AG10803 (cell line): ENCODE measurements around the gene ZBTB20.

Experiments
- DNase-seq: peaks from one replicate; pipeline ENCODE4 v3.0.0; 2010; ENCODE audit warnings: low read depth
- H3K4me3 ChIP-seq: 2 replicates; pipeline ENCODE4 v1.5.1; 2011; ENCODE audit warnings: mild to moderate bottlenecking, low read length, control low read depth
- TF ChIP-seq, protein P1 (sequence below): conservative IDR thresholded peaks from 2 replicates; pipeline ENCODE4 v1.5.1; 2011; ENCODE audit warnings: mild to moderate bottlenecking, low read length, control low read depth, inconsistent platforms

The ZBTB20 gene

DNA sequence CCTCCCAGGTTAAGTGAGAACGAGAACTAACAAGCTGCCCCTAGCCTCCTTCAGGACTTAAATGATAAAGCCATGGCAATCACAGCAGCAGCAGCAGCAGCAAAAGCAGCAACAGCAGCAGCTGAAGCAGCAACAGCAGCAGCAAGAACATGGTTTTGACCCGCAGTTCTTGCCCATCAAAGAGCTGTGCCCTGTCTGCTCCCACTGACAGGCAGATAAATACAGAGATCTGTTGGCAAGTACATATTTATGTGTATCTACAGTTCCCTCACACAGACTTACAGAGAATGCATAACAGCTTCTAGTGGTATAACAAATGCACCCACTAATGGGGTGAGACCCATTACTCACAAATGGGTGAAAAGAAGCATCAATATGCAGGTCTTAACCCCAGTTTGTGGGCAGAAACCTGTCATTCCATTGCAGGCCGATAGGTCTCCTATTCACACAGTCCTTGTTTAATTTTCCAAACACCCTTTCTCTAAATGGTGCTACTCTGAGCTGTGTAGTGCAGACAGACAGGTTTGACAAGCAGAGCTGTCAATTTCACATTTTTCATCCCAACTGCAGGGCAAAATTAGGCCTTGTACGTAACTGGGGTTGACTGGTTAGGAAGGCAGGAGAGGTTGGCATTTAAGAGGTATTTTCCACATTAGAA is 537.0 kb downstream of the ZBTB20 start:
- H3K4me3 ChIP-seq, result no peak overlapping the region
- no peak for DNase-seq
- TF ChIP-seq, protein P1, sequence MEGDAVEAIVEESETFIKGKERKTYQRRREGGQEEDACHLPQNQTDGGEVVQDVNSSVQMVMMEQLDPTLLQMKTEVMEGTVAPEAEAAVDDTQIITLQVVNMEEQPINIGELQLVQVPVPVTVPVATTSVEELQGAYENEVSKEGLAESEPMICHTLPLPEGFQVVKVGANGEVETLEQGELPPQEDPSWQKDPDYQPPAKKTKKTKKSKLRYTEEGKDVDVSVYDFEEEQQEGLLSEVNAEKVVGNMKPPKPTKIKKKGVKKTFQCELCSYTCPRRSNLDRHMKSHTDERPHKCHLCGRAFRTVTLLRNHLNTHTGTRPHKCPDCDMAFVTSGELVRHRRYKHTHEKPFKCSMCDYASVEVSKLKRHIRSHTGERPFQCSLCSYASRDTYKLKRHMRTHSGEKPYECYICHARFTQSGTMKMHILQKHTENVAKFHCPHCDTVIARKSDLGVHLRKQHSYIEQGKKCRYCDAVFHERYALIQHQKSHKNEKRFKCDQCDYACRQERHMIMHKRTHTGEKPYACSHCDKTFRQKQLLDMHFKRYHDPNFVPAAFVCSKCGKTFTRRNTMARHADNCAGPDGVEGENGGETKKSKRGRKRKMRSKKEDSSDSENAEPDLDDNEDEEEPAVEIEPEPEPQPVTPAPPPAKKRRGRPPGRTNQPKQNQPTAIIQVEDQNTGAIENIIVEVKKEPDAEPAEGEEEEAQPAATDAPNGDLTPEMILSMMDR, result no peak

DNA sequence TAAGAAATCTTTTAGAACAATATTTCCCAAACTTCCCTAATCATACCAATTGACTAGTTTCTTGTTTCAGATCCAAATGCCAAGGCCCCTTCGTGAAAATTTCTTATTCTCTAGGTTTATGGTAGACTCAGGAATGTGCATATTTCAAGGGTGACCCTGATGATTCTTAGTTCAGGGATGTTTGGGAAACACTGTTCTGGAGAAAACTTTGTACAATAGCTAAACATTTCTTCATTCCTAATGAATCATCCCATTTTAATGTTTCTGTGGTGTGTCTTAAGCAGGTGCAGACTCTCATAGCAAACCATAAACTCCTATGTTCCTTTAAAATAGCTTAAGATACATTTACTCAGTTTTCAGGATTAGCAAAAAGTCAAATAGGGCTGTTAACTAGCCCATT is 538.8 kb downstream of the ZBTB20 start:
- peak; percentile 95 for DNase-seq
- H3K4me3 ChIP-seq, result no peak overlapping the region
- TF ChIP-seq, protein P1, result no peak

DNA sequence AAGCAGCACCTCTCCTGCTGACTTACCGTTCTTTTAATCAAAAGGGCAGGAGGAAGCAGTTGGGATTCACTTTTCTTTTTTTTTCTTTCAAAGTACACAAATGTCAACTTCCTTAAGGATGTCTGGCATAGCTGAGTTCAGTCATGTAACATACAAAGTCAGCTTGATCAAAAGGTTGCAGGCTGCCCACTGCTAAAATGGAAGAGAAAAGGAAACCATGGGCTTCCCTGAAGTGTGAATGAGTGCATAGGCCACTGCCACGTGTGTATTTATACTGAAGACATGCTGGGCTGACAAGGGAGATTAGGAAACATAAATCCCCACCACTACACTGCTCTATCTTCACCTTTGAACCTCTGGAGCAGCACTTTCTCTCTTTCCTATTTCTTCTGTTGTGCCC is 540.8 kb downstream of the ZBTB20 start:
- DNase-seq, result no peak
- TF ChIP-seq, protein P1, result no peak

DNA sequence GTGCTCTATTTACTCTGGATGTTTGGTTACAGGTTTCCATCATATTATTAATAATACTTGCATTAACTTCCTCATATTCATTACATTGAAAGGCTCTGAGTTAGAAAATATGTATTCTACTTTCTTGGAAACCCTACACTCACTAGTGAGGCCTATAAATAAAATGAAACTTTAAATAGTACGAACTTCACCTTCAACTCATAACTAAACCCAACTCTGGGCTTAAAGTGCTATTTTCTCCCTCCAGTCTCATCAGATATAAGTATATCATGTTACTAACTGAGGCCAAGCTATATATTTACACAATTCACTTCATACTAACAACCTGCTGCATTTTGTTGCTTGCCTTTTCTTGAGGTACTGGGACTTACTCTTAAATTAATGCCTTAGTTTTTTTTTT is 546.5 kb downstream of the ZBTB20 start:
- TF ChIP-seq, protein P1, result no peak
- no peak for DNase-seq
- H3K4me3 ChIP-seq, result no peak overlapping the region

More for the DNA sequence above, 540.8 kb downstream of the ZBTB20 start:
- no peak overlapping the region for H3K4me3 ChIP-seq

DNA sequence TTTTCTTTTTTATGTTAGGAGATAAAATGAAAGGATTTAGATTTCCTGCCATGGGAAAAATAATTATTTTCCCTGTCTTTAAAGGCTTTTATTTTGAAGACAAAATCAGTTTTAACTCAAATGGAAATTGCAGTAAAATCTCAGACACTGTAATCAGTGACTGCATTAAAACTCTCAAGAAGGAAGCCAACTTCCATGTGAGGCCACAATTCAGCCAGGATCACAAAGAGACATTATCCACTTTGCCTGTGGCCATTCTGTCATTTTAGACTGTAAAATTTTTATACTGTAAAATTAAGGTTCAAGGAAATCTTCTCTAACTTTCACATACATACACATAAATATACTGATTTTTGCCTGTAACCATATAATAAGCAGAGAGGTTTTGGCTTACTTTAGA is 549.2 kb downstream of the ZBTB20 start:
- no peak overlapping the region for H3K4me3 ChIP-seq
- TF ChIP-seq, protein P1, result no peak
- no peak for DNase-seq

DNA sequence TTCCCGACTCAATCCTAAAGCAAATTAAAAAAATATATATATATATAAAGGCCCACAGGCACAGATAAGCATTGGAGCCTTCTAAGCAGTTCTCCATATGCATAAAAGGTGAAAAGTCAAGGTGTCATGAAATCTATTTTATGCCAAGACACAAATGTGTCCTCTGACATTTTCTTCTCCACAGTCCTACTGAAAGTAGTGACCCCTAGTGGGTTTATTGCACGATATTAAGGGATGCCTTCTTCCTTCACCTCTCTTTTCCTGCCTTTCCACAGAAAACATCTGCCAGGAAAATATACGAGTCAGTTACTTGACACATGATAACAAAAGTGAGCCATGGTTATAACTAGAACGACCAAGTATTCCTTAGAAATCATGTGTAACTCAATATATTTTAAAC is 550.1 kb downstream of the ZBTB20 start:
- TF ChIP-seq, protein P1, result no peak; the same call in 1 of the 2 replicates
- DNase-seq, result no peak
- no peak overlapping the region for H3K4me3 ChIP-seq

DNA sequence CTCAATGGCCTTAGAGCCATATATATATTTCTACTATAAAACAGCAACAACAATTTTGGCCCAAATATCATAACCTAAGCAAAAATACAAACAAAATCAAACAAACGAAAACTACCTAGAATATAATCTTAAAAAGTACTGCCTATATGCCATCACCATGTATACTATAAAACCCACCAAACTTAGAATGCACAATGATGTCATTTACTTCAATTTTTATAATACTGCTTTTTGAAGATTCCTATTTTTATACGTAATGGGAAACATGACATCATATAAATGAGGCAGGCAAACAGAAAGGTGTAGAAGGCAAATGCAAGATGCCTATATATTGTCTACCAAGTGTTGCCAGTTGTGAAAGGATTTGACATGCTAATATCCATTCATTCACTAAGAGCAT is 550.9 kb downstream of the ZBTB20 start:
- H3K4me3 ChIP-seq, result no peak overlapping the region
- TF ChIP-seq, protein P1, result no peak
- DNase-seq, result no peak
